IMR-90 (cell line): ENCODE data around the gene KIRREL2.

Experiments
- CEBPB ChIP-seq: IDR thresholded peaks from 2 replicates; pipeline ENCODE4 v1.6.1; 2012; ENCODE audit warnings: low read depth, low read length, improper control_type of control experiment
- CTCF ChIP-seq: conservative IDR thresholded peaks from 2 replicates; pipeline ENCODE4 v1.5.1; 2012; ENCODE audit warnings: mild to moderate bottlenecking, low read depth, low read length, improper control_type of control experiment
- MAFK ChIP-seq: IDR thresholded peaks from 2 replicates; pipeline ENCODE4 v1.6.1; 2012; ENCODE audit warnings: low read depth, low read length, improper control_type of control experiment
- MAZ ChIP-seq: IDR thresholded peaks from 2 replicates; pipeline ENCODE4 v1.6.1; 2012; ENCODE audit warnings: low read depth, mild to moderate bottlenecking, low read length, improper control_type of control experiment, moderate library complexity, borderline replicate concordance
- MXI1 ChIP-seq: IDR thresholded peaks from 2 replicates; pipeline ENCODE4 v1.6.1; 2012; ENCODE audit warnings: low read depth, mild to moderate bottlenecking, low read length, moderate library complexity, borderline replicate concordance
- POLR2A ChIP-seq: IDR thresholded peaks from 2 replicates; pipeline ENCODE4 v1.6.1; 2012; ENCODE audit warnings: mild to moderate bottlenecking, low read depth, low read length
- RAD21 ChIP-seq: IDR thresholded peaks from 2 replicates; pipeline ENCODE4 v1.6.1; 2012; ENCODE audit warnings: low read length, improper control_type of control experiment
- SMC3 ChIP-seq: fragments of 150-350 bp; IDR thresholded peaks from 2 replicates; pipeline ENCODE4 v1.6.1; 2016; ENCODE audit warnings: low read depth, mild to moderate bottlenecking, antibody characterized with exemption, low read length, moderate library complexity

GRCh38 chr19:35883882-35884281 is 27.2 kb downstream of the KIRREL2 start:
- TF ChIP-seq CEBPB (no peak), CTCF (no peak), POLR2A (no peak), MXI1 (no peak), SMC3 (no peak), MAFK (no peak), MAZ (no peak), RAD21 (no peak)
